ENCODE measurements around the gene PPIF. TPM values are rescaled to one million over a fixed set of nuclear protein-coding genes. Genes with fewer than 3 reads are reported as not detected.

Gene PPIF
- total RNA-seq, 1 experiment from 2014 or later: 160 TPM

DNA sequence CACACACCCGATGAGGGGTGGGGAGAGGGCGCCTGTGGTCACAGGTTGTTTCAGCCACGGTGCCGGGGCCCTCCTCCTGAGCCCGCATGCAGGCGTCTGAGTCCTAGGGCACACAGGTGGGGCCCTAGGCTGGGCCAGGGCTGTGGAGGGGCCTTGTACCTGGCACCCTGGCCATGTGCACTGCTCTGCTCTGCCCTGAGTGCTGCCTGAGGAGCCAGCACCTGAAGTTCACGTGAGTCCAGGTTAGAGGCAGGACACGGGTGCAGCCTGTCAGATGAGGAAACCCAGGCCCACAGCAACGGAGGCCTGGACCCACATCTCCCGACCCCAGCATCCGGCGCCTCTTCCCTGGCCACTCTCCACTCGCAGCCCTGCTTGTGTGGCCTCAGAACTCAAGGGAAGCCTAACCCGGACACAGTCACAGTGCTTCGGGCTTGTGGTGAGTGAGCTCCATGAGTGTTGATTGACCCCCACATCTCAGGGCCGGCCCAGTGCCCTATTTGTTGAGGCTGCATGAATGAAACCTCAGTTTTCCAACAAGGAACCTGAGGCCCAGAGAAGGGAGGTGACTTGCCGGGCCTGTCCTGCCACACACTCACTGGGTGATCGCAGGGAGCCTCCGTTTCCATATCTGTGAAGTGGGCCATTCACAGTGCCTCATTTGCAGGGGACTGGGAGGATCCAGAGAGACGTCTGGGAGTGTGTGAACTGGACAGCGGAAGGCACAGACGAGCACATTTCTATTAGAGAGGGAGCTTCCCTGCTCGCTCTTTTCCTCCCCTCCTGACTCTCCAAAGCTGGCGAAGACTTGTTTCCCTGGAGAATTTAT is 39.6 kb downstream of the PPIF start:
- H3K4me3 ChIP-seq (ENCODE audit: low read depth, low read length, poor library complexity, severe bottlenecking): no peak overlapping the region
- no peaks in the 10 kb centered on the region for H3K9me3 ChIP-seq (ENCODE audit: low read depth, low read length, poor library complexity, severe bottlenecking)
- intact Hi-C loops (cut with micrococcal nuclease; ENCODE audit: unreplicated experiment): no loop called here
- H3K27ac ChIP-seq (ENCODE audit: low read depth, low read length, poor library complexity, severe bottlenecking): no peak overlapping the region
- no peaks in the 10 kb centered on the region for H3K27me3 ChIP-seq (replicated peaks; ENCODE audit: insufficient read depth, low read depth, low read length, poor library complexity)
- TF ChIP-seq EZH2 (IDR thresholded peaks at IDR 0.05; ENCODE audit: borderline replicate concordance, low read depth, low read length, poor library complexity, severe bottlenecking): no peak
- TF ChIP-seq, protein P1, sequence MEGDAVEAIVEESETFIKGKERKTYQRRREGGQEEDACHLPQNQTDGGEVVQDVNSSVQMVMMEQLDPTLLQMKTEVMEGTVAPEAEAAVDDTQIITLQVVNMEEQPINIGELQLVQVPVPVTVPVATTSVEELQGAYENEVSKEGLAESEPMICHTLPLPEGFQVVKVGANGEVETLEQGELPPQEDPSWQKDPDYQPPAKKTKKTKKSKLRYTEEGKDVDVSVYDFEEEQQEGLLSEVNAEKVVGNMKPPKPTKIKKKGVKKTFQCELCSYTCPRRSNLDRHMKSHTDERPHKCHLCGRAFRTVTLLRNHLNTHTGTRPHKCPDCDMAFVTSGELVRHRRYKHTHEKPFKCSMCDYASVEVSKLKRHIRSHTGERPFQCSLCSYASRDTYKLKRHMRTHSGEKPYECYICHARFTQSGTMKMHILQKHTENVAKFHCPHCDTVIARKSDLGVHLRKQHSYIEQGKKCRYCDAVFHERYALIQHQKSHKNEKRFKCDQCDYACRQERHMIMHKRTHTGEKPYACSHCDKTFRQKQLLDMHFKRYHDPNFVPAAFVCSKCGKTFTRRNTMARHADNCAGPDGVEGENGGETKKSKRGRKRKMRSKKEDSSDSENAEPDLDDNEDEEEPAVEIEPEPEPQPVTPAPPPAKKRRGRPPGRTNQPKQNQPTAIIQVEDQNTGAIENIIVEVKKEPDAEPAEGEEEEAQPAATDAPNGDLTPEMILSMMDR (conservative IDR thresholded peaks at IDR 0.05; ENCODE audit: low read depth, low read length): no peak
- no peak for DNase-seq (ENCODE audit: low spot score)
- H3K36me3 ChIP-seq (ENCODE audit: insufficient read depth, low read length, poor library complexity, severe bottlenecking): no peaks in the 10 kb centered on the region
- no peaks in the 10 kb centered on the region for H3K4me1 ChIP-seq (ENCODE audit: insufficient read depth, low read length, poor library complexity, severe bottlenecking)
- ChIA-PET POLR2A (ENCODE audit: low non-redundant PET) (no interaction called here), CTCF (no interaction called here)
- BruUV-seq (replicated peaks): no TSS peak

- ChIA-PET POLR2A (ENCODE audit: low non-redundant PET) (no interaction called here), CTCF (no interaction called here)
- no peak for DNase-seq (ENCODE audit: low spot score)
- Histone ChIP-seq H3K9me3 (ENCODE audit: low read depth, low read length, poor library complexity, severe bottlenecking) (no peaks in the 10 kb centered on the region), H3K4me1 (ENCODE audit: insufficient read depth, low read length, poor library complexity, severe bottlenecking) (no peaks in the 10 kb centered on the region), H3K27ac (ENCODE audit: low read depth, low read length, poor library complexity, severe bottlenecking) (no peak overlapping the region), H3K27me3 (replicated peaks; ENCODE audit: insufficient read depth, low read depth, low read length, poor library complexity) (no peaks in the 10 kb centered on the region), H3K4me3 (ENCODE audit: low read depth, low read length, poor library complexity, severe bottlenecking) (no peak overlapping the region), H3K36me3 (ENCODE audit: insufficient read depth, low read length, poor library complexity, severe bottlenecking) (no peaks in the 10 kb centered on the region)
- no TSS peak for BruUV-seq (replicated peaks)
- intact Hi-C loops (cut with micrococcal nuclease; ENCODE audit: unreplicated experiment): no loop called here
- TF ChIP-seq, protein P1 (conservative IDR thresholded peaks at IDR 0.05; ENCODE audit: low read depth, low read length): no peak
- TF ChIP-seq EZH2 (IDR thresholded peaks at IDR 0.05; ENCODE audit: borderline replicate concordance, low read depth, low read length, poor library complexity, severe bottlenecking): no peak
Observed at GRCh38 chr10:79387466-79387973, 40.3 kb downstream of the PPIF start.

DNA sequence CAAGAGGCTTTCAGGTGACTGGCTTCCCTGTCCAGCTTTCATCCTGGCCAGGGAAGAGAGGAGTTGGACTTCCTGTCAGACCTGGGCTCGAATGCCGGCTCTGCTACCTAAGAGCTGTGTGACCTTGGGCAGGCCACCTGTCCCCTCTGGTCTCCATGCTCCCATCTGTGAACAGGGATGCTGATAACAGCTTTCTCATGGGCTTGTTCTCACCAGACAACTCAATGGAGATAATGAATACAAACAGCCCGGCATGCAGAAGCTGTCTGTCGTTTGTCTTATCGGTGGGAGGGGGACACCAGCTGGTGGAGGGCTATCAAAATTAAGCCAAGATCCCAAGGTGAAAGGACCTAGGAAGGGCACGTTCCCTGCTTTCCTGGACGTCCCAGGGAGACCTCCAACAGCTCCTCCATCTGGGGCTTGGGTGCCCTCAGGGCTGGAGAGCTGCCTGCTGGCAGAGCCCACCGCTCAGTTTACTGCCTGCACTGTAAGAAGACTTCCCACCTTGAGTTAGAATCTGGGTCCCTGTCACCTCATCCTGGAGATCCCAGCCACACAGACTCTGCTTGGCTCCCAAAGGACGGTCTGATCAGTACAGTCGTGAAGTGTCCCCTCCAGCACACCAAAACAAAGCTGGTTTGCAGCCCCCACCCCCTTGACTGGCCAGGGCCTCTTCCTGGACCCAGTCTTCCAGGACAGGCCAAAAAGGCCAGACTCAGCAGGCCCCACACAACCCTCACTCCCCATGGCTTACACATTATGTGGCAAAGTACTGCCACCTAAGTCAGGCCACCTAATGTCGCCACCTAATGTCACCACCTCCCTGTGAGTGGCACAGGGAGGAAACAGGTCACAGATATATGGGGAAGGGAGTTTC is 40.9 kb downstream of the PPIF start:
- intact Hi-C loops (cut with micrococcal nuclease; ENCODE audit: unreplicated experiment): no loop called here
- CTCF ChIA-PET: no interaction called here
- H3K9me3 ChIP-seq (ENCODE audit: low read depth, low read length, poor library complexity, severe bottlenecking): no peaks in the 10 kb centered on the region
- BruUV-seq (replicated peaks): no TSS peak
- POLR2A ChIA-PET (ENCODE audit: low non-redundant PET): no interaction called here
- H3K36me3 ChIP-seq (ENCODE audit: insufficient read depth, low read length, poor library complexity, severe bottlenecking): no peaks in the 10 kb centered on the region
- no peaks in the 10 kb centered on the region for H3K4me1 ChIP-seq (ENCODE audit: insufficient read depth, low read length, poor library complexity, severe bottlenecking)
- H3K27ac ChIP-seq (ENCODE audit: low read depth, low read length, poor library complexity, severe bottlenecking): no peak overlapping the region
- TF ChIP-seq EZH2 (IDR thresholded peaks at IDR 0.05; ENCODE audit: borderline replicate concordance, low read depth, low read length, poor library complexity, severe bottlenecking): no peak
- TF ChIP-seq, protein P1 (conservative IDR thresholded peaks at IDR 0.05; ENCODE audit: low read depth, low read length): no peak
- H3K4me3 ChIP-seq (ENCODE audit: low read depth, low read length, poor library complexity, severe bottlenecking): no peak overlapping the region
- no peaks in the 10 kb centered on the region for H3K27me3 ChIP-seq (replicated peaks; ENCODE audit: insufficient read depth, low read depth, low read length, poor library complexity)
- DNase-seq (ENCODE audit: low spot score): no peak

Measured in A673 (cell line).